IMR-90 (cell line): ENCODE measurements around the gene DIABLO. TPM values are rescaled to one million over a fixed set of nuclear protein-coding genes. Genes with fewer than 3 reads are reported as not detected.

ENCODE experiments used
- ATAC-seq: fragments of 200-7000 bp; cut with Tn5 transposase; 2 replicates; pipeline ENCODE4 v1.9.1; 2020; ENCODE audit warnings: low read depth, mild to moderate bottlenecking, moderate library complexity
- BruUV-seq: library from RNA; stranded (reverse); fragments of 400-500 nt; replicated peaks from 2 replicates; lab custom pipeline; 2021; lab: Mats Ljungman, UMichigan
- CTCF ChIA-PET: fragments of 300-600 bp; formaldehyde crosslinking; extraction: SDS; loops from one replicate; lab custom pipeline; 2021; ENCODE audit warnings: antibody characterized with exemption; lab: Yijun Ruan, JAX
- POLR2A ChIA-PET: fragments of 300-600 bp; sonication (Branson Sonifier 250); formaldehyde crosslinking; loops from one replicate; lab custom pipeline; 2022; ENCODE audit warnings: antibody characterized with exemption; ENCODE audit not compliant: unreplicated experiment; lab: Charles Lee
- DNase-seq: peaks from one replicate; pipeline ENCODE4 v3.0.0; 2013
- H2AFZ ChIP-seq: replicated peaks from 2 replicates; pipeline ENCODE3; 2013; ENCODE audit warnings: low read length, mild to moderate bottlenecking; ENCODE audit not compliant: poor library complexity
- H2AK5ac ChIP-seq: 2 replicates; pipeline ENCODE4 v1.6.1; 2013; ENCODE audit warnings: low read depth, low read length, inconsistent platforms
- H2AK9ac ChIP-seq: replicated peaks from 2 replicates; pipeline ENCODE3; 2013; ENCODE audit warnings: mild to moderate bottlenecking, low read depth, low read length, moderate library complexity; ENCODE audit not compliant: poor library complexity
- H2BK120ac ChIP-seq: 2 replicates; pipeline ENCODE4 v1.6.1; 2013; ENCODE audit warnings: low read depth, low read length, inconsistent platforms
- H2BK15ac ChIP-seq: 3 replicates; pipeline ENCODE4 v1.6.1; 2013; ENCODE audit warnings: low read depth, low read length, inconsistent platforms
- H2BK20ac ChIP-seq: 2 replicates; pipeline ENCODE4 v1.6.1; 2013; ENCODE audit warnings: low read depth, mild to moderate bottlenecking, inconsistent platforms, low read length, moderate library complexity
- H2BK5ac ChIP-seq: 2 replicates; pipeline ENCODE4 v1.6.1; 2013; ENCODE audit warnings: mild to moderate bottlenecking, low read depth, low read length, inconsistent platforms; ENCODE audit not compliant: poor library complexity, severe bottlenecking
- H3K14ac ChIP-seq: replicated peaks from 2 replicates; pipeline ENCODE4 v1.6.1; 2013; ENCODE audit warnings: low read depth, low read length, inconsistent platforms
- H3K18ac ChIP-seq: 2 replicates; pipeline ENCODE4 v1.6.1; 2013; ENCODE audit warnings: low read depth, low read length, control low read depth
- H3K23ac ChIP-seq: 2 replicates; pipeline ENCODE4 v1.6.1; 2013; ENCODE audit warnings: low read depth, low read length, inconsistent platforms
- H3K27ac ChIP-seq: 2 replicates; pipeline ENCODE4 v1.5.1; 2013; ENCODE audit warnings: mild to moderate bottlenecking, control low read depth, low read length; ENCODE audit not compliant: insufficient read depth
- H3K27me3 ChIP-seq: 2 replicates; pipeline ENCODE4 v1.6.1; 2013; ENCODE audit warnings: low read length; ENCODE audit not compliant: control insufficient read depth, insufficient read depth
- H3K36me3 ChIP-seq: 2 replicates; pipeline ENCODE4 v1.6.1; 2013; ENCODE audit warnings: low read length, mixed read lengths; ENCODE audit not compliant: control insufficient read depth, insufficient read depth
- H3K4ac ChIP-seq: 2 replicates; pipeline ENCODE4 v1.6.1; 2013; ENCODE audit warnings: low read depth, low read length, inconsistent platforms
- H3K4me1 ChIP-seq: 2 replicates; pipeline ENCODE4 v1.6.1; 2013; ENCODE audit warnings: low read length, mixed read lengths; ENCODE audit not compliant: control insufficient read depth, insufficient read depth
- H3K4me2 ChIP-seq: 2 replicates; pipeline ENCODE4 v1.6.1; 2013; ENCODE audit warnings: low read depth, mild to moderate bottlenecking, control low read depth, low read length, moderate library complexity
- H3K4me3 ChIP-seq: 2 replicates; pipeline ENCODE4 v1.5.1; 2013; ENCODE audit warnings: low read depth, mild to moderate bottlenecking, control low read depth, low read length, moderate library complexity; ENCODE audit not compliant: insufficient read depth
- H3K56ac ChIP-seq: 2 replicates; pipeline ENCODE4 v1.6.1; 2013; ENCODE audit warnings: low read length, inconsistent platforms; ENCODE audit not compliant: insufficient read depth; ENCODE audit errors: extremely low read depth
- H3K79me1 ChIP-seq, 2 experiments: 2 replicates each; pipeline ENCODE4 v1.6.1; 2013; ENCODE audit warnings: low read length in 2 of 2, inconsistent platforms in 1 of 2, low read depth in 1 of 2
- H3K9ac ChIP-seq: 2 replicates; pipeline ENCODE4 v1.6.1; 2013; ENCODE audit warnings: low read depth, low read length, control low read depth
- H3K9me1 ChIP-seq: 2 replicates; pipeline ENCODE4 v1.6.1; 2013; ENCODE audit warnings: low read length, inconsistent platforms; ENCODE audit not compliant: insufficient read depth
- H3K9me3 ChIP-seq: 2 replicates; pipeline ENCODE4 v1.6.1; 2013; ENCODE audit warnings: low read length; ENCODE audit not compliant: control insufficient read depth, insufficient read depth
- H4K20me1 ChIP-seq: 2 replicates; pipeline ENCODE4 v1.6.1; 2013; ENCODE audit warnings: low read length, inconsistent platforms; ENCODE audit not compliant: insufficient read depth
- H4K5ac ChIP-seq: 2 replicates; pipeline ENCODE4 v1.6.1; 2013; ENCODE audit warnings: mild to moderate bottlenecking, low read depth, low read length, control low read depth
- H4K8ac ChIP-seq, 2 experiments: 2 replicates each; pipeline ENCODE4 v1.6.1; 2013; ENCODE audit warnings: low read depth in 2 of 2, low read length in 2 of 2, control low read depth in 1 of 2, inconsistent platforms in 1 of 2
- H4K91ac ChIP-seq: 2 replicates; pipeline ENCODE4 v1.6.1; 2013; ENCODE audit warnings: low read depth, low read length, inconsistent platforms; ENCODE audit not compliant: insufficient read depth
- BHLHE40 ChIP-seq: fragments of 150-350 bp; IDR thresholded peaks from 2 replicates; pipeline ENCODE4 v1.6.1; 2016; ENCODE audit warnings: mild to moderate bottlenecking, low read depth, low read length
- RCOR1 ChIP-seq: IDR thresholded peaks from 2 replicates; pipeline ENCODE4 v1.6.1; 2012; ENCODE audit warnings: mild to moderate bottlenecking, low read length, improper control_type of control experiment; ENCODE audit not compliant: insufficient replicate concordance
- WGBS, 2 experiments: methylation state at CpG; one replicate each; pipeline versions ENCODE4 v1.1.5 to v1.1.7; 2013; ENCODE audit warnings: missing lambda C conversion rate in 2 of 2; ENCODE audit not compliant: insufficient read length in 1 of 2; ENCODE audit errors: extremely low coverage in 2 of 2; 5-methylcytosine and 5-hydroxymethylcytosine counted together
- dilution Hi-C: fragments of 300-500 bp; cut with HindIII; formaldehyde crosslinking; loops from one replicate; pipeline ENCODE4 v1.14.3; 2018; ENCODE audit warnings: low sequenced_read_pairs; ENCODE audit not compliant: unreplicated experiment
- in situ Hi-C: fragments of 300-500 bp; cut with MboI; formaldehyde crosslinking; loops from 3 replicates; pipeline ENCODE4 v1.14.3; 2019; ENCODE audit warnings: low sequenced_read_pairs, inconsistent platforms, mixed read lengths
- intact Hi-C: fragments of 100-400 bp; cut with micrococcal nuclease; formaldehyde crosslinking; loops from 2 replicates; pipeline ENCODE4 v1.10.0; 2022
- polyA plus RNA-seq, 3 experiments: library from polyadenylated mRNA; depleted of rRNA; stranded (reverse); fragments of >200 nt; gene quantifications; 2 replicates each; pipeline ENCODE4 v1.2.3, GENCODE V29; 2012; ENCODE audit warnings: low replicate concordance in 1 of 3
- total RNA-seq: library from RNA; depleted of rRNA; stranded (reverse); fragments of >200 nt; gene quantifications from 2 replicates; pipeline ENCODE4 v1.2.3, GENCODE V29; 2012
- TF ChIP-seq, protein P1 (sequence below): fragments of 150-350 bp; IDR thresholded peaks from 2 replicates; pipeline ENCODE4 v1.6.1; 2016; ENCODE audit warnings: low read depth, mild to moderate bottlenecking, low read length, moderate library complexity, borderline replicate concordance

DIABLO gene
- total and polyA plus RNA-seq, 2 of the 4 experiments (the other 2 are of a cell fraction), result 69.7 to 102 TPM

GRCh38 chr12:122245553-122245952 lies 19.7 kb upstream of the DIABLO start:
- Histone ChIP-seq H3K27me3 (no peaks in the 10 kb centered on the region), H4K91ac (no peak overlapping the region), H3K9me1 (peaks cover 3% of the 10 kb centered on the region; the same call in 1 of the 2 replicates), H2BK5ac (no peak overlapping the region), H2AK5ac (no peak overlapping the region), H4K8ac (no peak overlapping the region), H3K4me3 (no peak overlapping the region), H3K4me1 (no peaks in the 10 kb centered on the region), H3K36me3 (peaks cover 14% of the 10 kb centered on the region), H3K79me1 (peaks cover 0 to 3% of the 10 kb centered on the region in 2 experiments; a peak in 1 of 4 replicates), H4K20me1 (no peaks in the 10 kb centered on the region), H3K9ac (no peak overlapping the region), H3K4me2 (no peak overlapping the region), H2BK20ac (no peak overlapping the region), H3K9me3 (no peaks in the 10 kb centered on the region), H2BK15ac (no peak overlapping the region), H2AK9ac (no peak overlapping the region), H3K56ac (no peak overlapping the region), H3K23ac (no peak overlapping the region), H3K27ac (no peak overlapping the region), H3K14ac (no peak overlapping the region), H3K18ac (no peak overlapping the region), H4K5ac (no peak overlapping the region), H3K4ac (no peak overlapping the region), H2AFZ (no peak overlapping the region), H2BK120ac (no peak overlapping the region)
- in situ Hi-C loops (no loop called here), intact Hi-C loops (no loop called here), dilution Hi-C loops (no loop called here)
- WGBS, 2 experiments, result no CpG with 5 or more reads among the region's 1 CpG
- no TSS peak for BruUV-seq
- POLR2A ChIA-PET, result no interaction called here
- DNase-seq (no peak), ATAC-seq (no peak)
- no peak for TF ChIP-seq BHLHE40
- TF ChIP-seq, protein P1, sequence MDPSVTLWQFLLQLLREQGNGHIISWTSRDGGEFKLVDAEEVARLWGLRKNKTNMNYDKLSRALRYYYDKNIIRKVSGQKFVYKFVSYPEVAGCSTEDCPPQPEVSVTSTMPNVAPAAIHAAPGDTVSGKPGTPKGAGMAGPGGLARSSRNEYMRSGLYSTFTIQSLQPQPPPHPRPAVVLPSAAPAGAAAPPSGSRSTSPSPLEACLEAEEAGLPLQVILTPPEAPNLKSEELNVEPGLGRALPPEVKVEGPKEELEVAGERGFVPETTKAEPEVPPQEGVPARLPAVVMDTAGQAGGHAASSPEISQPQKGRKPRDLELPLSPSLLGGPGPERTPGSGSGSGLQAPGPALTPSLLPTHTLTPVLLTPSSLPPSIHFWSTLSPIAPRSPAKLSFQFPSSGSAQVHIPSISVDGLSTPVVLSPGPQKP, result no peak
- no peak for TF ChIP-seq RCOR1
- CTCF ChIA-PET, result interaction anchor here (0.7 kb wide), 1 partner anchor 189 kb away, joined by 3 read pairs; no protein-coding TSS in a partner anchor
